GM18508 (cell line): ENCODE results near the gene CLASP2.

ENCODE experiments used
- ATAC-seq: cut with Tn5 transposase; IDR thresholded peaks from one replicate; pipeline ENCODE4 v1.9.1; 2021; ENCODE audit warnings: moderate number of reproducible peaks; ENCODE audit not compliant: insufficient read depth, unreplicated experiment

CLASP2 gene

DNA sequence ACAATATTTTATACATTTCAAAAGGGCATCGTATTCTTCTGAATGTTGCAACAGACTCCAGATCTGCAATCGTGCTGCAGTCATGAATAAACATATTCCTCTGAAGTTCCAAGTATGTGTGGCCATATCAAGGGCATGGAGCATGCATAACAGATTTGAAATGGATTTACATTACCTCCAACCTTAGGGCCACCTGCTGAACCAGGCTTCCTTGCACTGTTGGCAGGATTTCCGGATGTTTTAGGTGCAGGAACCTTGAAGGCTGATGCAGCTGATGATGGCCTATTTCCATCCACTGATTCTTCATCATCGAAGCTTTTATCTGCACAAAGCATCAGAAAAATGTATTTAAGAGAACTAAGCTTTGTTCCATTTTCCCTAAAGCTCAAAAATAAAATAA lies 73.5 kb downstream of the CLASP2 start:
- ATAC-seq: no peak

DNA sequence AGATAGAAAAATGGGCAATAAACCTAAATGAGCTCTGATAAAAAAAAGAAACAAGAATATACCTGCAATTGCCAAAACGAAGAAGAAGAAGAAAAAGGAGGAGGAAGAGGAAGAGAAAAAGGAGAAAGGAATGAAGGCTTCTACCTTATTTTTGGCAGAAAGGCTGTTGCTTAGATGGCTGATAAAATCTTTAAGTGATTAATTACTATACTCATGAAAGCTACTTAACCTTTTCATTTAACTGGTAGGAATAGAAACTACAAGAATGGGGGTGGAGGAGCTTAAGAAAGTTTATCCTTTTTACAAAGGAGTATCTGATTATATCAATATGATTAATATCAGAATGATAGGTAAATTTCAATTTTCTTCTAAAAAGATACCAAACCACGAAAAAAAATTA lies 75.2 kb downstream of the CLASP2 start:
- no peak for ATAC-seq

GRCh38 chr3:33639889-33640288 lies 78.2 kb downstream of the CLASP2 start:
- ATAC-seq: no peak

DNA sequence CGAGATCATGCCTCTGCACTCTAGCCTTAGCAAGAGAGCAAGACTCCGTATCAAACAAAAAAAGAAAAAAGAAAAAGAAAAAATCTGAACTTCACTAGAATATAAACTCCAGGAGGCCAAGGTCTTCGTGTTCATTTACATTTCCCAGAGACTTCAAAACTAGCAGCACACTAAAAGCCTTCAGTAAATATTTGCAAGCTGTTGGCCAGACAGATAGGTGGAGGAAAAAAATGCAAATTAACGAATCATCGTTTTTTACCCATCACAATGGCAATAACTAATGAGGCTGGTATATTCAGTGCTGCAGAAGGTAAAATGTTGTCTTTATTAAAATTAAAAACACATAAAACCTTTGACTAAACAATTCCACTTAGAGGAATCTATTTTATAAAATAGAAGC lies 80.6 kb downstream of the CLASP2 start:
- ATAC-seq: no peak

DNA sequence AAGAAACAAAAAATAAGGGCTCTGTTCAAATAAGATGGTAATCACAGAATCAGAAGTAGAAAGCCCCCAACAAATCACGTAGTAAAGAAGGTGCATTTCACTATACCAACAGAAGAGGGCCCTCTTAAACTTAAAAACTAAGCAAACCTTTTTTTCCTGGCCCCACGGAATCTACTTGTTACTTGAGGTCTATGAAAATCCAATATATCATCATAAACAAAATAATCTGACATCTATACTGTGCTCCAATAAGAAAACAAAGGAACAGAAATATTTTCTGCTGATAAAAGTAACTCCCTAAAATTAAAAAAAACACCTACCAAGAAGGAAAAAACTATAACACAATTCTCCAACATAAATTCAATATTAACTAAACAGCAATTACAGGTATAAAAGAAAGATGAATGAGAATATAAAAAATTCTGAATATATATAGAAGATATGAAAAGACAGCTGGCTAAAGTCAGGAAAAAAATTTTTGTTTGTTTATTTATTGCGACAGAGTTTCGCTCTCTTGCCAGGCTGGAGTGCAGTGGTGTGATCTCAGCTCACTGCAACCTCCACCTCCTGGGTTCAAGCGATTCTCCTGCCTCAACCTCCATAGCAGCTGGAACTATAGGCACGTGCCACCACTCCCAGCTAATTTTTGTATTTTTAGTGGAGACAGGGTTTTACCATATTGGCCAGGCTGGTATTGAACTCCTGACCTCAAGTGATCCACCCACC lies 81.8 kb downstream of the CLASP2 start:
- no peak for ATAC-seq

DNA sequence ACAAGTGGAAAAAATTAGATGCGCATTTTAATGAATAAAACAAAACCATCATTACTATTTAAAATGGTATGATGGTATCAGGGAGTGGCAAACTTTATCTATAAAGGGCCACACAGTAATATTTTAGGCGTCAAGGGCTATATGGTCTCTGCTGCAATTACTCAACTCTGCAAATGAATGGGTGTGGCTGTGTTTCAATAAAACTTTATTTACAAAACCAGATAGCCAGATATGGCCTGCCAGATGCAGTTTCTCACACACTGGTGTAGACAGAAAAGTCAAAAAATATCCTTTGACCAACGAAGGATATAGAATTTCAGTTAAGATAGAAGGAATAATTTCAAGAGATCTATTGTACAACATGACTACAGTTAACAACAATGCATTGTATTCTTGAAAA lies 83.8 kb downstream of the CLASP2 start:
- no peak for ATAC-seq

- ATAC-seq: no peak
Observed at GRCh38 chr3:33629219-33629618, 88.8 kb downstream of the CLASP2 start.

GRCh38 chr3:33624756-33625155 lies 93.3 kb downstream of the CLASP2 start:
- ATAC-seq: no peak

DNA sequence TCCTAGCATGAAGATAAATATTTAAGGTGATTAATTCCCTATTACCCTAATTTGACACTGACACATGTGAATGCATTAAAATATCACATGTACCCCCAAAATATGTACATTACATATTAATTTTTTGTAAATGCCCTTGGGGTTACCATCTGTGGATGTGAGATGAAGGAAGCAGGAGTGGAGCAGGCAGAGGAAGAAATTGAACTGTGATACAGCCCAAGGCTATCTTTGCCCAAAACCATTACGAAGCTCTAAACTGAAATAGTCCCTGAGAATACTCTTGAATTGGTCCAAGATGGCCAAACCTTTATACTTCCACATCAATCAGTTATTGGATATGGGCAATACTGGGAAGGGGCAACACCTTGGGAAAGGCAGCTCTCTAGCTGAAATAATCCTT lies 105.0 kb downstream of the CLASP2 start:
- ATAC-seq: no peak

DNA sequence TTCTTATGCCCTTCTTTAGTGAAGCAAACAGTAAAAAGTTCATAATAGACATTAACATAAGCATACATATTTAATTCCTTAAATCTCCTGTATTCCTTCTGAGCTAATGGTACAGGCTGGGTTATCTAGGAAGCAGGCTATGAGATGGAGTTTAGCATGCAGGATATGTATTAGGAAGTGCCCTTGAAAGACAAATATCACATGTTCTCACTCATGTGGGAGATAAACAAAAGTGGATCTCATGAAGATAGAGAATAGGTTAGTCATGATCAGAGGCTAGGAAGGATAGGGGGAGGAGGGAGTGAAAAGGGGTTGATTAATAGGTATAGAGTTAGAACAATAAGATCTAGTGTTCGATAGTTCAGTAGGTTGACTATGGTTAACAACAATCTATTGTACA lies 105.4 kb downstream of the CLASP2 start:
- no peak for ATAC-seq

GRCh38 chr3:33602829-33603228 lies 115.2 kb downstream of the CLASP2 start:
- no peak for ATAC-seq

- ATAC-seq: no peak
Observed at GRCh38 chr3:33597257-33597689, 120.8 kb downstream of the CLASP2 start.

GRCh38 chr3:33592999-33593398 lies 125.1 kb downstream of the CLASP2 start:
- ATAC-seq: no peak

- ATAC-seq: no peak
Observed at GRCh38 chr3:33590541-33590940, 127.5 kb downstream of the CLASP2 start.

DNA sequence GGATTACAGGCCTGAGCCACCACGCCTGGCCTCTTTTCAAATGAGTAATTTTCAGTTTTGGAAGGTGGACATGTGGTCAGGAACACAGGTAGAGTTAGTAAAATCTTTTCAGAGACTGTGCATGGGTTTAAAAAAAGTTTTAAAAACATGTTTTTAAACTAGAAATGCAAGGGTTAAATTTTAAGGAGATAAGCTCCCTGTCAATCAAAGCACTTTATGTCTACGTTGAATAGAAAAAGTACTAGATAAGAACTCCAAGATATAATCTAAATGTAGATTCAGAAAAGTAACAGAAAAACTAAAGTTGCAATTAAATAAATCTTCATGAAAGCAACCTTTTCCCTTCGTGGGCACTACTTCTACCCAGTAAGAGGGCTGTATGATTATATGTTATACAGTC lies 131.7 kb downstream of the CLASP2 start:
- ATAC-seq: no peak

DNA sequence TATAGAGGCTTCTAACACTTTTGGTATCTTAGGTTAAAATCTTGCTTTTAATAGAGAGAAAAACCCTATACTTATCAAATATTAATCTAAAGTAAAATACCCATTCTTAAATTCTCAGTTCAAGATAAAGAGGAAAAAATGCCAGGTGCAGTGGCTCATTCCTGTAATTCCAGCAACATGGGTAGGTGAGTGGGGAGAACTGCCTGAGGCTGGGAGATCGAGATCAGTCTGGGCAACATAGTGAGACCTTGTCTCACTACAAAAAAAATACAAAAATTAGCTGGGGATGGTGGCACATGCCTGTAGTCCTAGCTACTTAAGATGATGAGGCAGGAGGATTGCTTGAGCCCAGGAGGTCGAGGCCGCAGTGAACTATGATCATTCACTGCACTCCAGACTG lies 135.8 kb downstream of the CLASP2 start:
- no peak for ATAC-seq

GRCh38 chr3:33581666-33582065 lies 136.4 kb downstream of the CLASP2 start:
- ATAC-seq: no peak

DNA sequence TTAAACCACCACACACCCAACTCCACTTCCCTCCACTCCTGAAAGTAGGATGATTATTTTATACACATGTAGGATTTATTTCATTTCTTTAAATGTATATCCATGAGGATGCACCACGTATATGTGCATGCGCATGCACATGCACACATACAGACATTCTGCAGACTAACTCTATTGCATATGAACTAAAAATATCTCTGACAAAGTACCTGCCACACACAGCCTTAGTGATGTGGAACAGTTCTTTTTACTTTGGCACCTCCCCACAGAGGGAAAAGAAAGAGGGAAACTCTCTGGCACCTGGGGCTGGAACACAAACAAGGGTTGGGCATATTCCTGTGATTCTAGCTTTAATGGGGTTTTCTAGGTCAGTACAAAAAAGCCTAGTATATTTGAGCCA lies 138.2 kb downstream of the CLASP2 start:
- no peak for ATAC-seq

DNA sequence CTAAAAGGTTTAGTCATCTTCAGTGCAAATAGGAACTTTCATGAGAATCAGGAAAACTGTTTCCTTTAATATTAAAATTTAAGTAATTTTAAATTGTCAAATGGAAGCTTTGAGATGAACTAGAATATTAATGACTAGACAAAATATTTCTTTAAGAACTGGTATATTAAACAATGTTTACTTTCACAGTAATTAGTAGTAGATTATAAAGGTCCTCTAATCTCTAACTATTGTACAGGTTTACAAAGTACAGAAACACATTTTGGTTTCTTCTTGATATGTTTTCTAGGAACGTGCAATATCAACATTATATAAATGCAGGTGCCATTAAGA lies 138.9 kb downstream of the CLASP2 start:
- ATAC-seq: no peak

GRCh38 chr3:33578325-33579177 lies 139.5 kb downstream of the CLASP2 start:
- ATAC-seq: no peak

DNA sequence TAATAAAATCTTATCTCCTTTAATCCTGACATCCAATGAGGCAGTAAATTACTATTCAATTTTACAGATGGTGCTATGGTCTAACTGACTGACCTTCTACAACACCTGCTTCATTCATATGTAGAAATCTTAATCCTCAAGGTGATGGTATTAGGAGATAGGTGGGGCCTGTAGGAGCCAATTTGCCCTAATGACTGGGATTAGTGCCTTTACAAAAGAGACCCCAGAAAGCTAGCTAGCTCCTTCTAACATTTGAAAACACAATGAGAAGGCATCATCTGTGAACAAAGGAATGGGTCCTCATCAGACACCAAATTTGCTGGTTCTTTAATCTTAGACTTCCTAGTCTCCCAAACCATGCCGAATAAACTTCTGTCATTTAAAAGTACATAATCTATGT lies 140.5 kb downstream of the CLASP2 start:
- no peak for ATAC-seq

DNA sequence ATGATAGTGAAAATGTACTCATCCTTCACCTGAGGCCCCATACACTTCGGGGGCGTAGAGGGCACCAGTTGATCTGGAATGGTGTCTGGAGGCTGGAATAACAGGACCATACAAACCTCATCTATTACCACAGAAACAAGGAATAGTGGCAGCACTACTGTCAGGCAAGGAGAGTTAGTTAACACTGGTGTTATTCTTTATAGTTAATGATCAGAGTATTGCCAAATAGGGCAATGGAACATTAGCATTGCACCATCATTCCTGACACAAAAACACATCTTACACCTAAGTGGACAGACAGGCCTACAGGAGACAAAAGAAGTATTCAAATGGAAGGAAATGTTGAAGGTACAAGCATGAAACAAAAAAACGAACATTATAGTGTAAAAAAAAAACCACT lies 140.9 kb downstream of the CLASP2 start:
- no peak for ATAC-seq
